PC-9 (cell line): ENCODE results near the gene OBSCN.

Source experiments
- CTCF ChIP-seq: fragments of 200-600 bp; sonication (generic); conservative IDR thresholded peaks from 2 replicates; pipeline ENCODE4 v1.6.1; 2017; ENCODE audit warnings: mixed run types, antibody characterized with exemption, mild to moderate bottlenecking, moderate library complexity
- EZH2 ChIP-seq: fragments of 200-600 bp; sonication (generic); IDR thresholded peaks from 2 replicates; pipeline ENCODE4 v1.8.0; 2017; ENCODE audit warnings: antibody characterized with exemption, low read depth

GRCh38 chr1:228276174-228276831 is 68.5 kb downstream of the OBSCN start:
- TF ChIP-seq CTCF (no peak), EZH2 (no peak)
